Measurements from ENCODE around the gene CD84. TPM values are rescaled to one million over a fixed set of nuclear protein-coding genes. Genes with fewer than 3 reads are reported as not detected.
"Not testable (repeated sequence)": the region's sequence is repeated elsewhere in the genome, so short reads cannot be mapped to it uniquely, and the experiment has no call there.

Gene CD84
- total RNA-seq, 1 experiment from 2014 or later: not detected

DNA sequence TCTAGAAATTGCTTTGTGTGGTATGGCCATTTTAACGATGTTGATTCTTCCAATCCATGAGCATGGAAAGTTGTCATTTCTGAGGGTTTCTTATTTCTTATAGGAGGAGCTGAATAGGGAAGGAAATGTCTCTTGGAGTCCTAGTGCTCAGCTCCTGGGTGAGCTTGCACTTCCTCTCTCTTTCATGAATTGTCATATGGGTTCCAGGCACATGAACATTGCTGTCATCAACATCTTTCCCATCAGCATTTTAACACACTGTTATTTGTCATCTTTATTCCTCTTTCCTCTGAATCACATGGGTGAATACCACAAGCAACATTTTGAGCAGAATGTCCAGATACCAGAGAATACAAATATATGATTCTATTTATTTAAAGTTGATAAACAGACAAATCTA, 79.7 kb downstream of the CD84 start:
- intact Hi-C loops (cut with micrococcal nuclease; ENCODE audit: unreplicated experiment): no loop called here
- no TSS peak for BruUV-seq (replicated peaks)
- TF ChIP-seq, protein P1, sequence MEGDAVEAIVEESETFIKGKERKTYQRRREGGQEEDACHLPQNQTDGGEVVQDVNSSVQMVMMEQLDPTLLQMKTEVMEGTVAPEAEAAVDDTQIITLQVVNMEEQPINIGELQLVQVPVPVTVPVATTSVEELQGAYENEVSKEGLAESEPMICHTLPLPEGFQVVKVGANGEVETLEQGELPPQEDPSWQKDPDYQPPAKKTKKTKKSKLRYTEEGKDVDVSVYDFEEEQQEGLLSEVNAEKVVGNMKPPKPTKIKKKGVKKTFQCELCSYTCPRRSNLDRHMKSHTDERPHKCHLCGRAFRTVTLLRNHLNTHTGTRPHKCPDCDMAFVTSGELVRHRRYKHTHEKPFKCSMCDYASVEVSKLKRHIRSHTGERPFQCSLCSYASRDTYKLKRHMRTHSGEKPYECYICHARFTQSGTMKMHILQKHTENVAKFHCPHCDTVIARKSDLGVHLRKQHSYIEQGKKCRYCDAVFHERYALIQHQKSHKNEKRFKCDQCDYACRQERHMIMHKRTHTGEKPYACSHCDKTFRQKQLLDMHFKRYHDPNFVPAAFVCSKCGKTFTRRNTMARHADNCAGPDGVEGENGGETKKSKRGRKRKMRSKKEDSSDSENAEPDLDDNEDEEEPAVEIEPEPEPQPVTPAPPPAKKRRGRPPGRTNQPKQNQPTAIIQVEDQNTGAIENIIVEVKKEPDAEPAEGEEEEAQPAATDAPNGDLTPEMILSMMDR (IDR thresholded peaks at IDR 0.05; ENCODE audit: insufficient read depth in 1 of 2, low read depth in 1 of 2, low read length in 1 of 2, severe bottlenecking in 1 of 2, unreplicated experiment in 1 of 2): no peak
- Mint-ChIP-seq H3K27me3 (ENCODE audit: insufficient read depth, unreplicated experiment) (peaks cover 11% of the 10 kb centered on the region), H3K4me1 (ENCODE audit: low read depth, unreplicated experiment) (no peaks in the 10 kb centered on the region), H3K36me3 (ENCODE audit: insufficient read depth, unreplicated experiment) (no peaks in the 10 kb centered on the region), H3K27ac (ENCODE audit: unreplicated experiment) (no peak overlapping the region), H3K4me3 (ENCODE audit: unreplicated experiment) (no peak overlapping the region), H3K9me3 (ENCODE audit: unreplicated experiment) (no peaks in the 10 kb centered on the region)
- no peaks in the 10 kb centered on the region for H3K27me3 ChIP-seq (replicated peaks; ENCODE audit: control insufficient read depth, insufficient read depth, low read length)
- no peak for DNase-seq
- ChIA-PET POLR2A (no interaction called here), CTCF (no interaction called here)
- H3K9me3 ChIP-seq: no peaks in the 10 kb centered on the region
- H3K36me3 ChIP-seq (ENCODE audit: control insufficient read depth, insufficient read depth, low read length): no peaks in the 10 kb centered on the region
- no peaks in the 10 kb centered on the region for H3K4me1 ChIP-seq
- no peak overlapping the region for H3K4me3 ChIP-seq (ENCODE audit: low read depth, low read length)

- H3K36me3 Mint-ChIP-seq (ENCODE audit: insufficient read depth, unreplicated experiment); H3K27ac Mint-ChIP-seq (ENCODE audit: unreplicated experiment); BruUV-seq (replicated peaks); H3K4me3 Mint-ChIP-seq (ENCODE audit: unreplicated experiment); DNase-seq; POLR2A ChIA-PET; H3K4me3 ChIP-seq (ENCODE audit: low read depth, low read length); H3K27me3 ChIP-seq (replicated peaks; ENCODE audit: control insufficient read depth, insufficient read depth, low read length); H3K9me3 ChIP-seq; intact Hi-C loops (cut with micrococcal nuclease; ENCODE audit: unreplicated experiment); H3K36me3 ChIP-seq (ENCODE audit: control insufficient read depth, insufficient read depth, low read length); H3K9me3 Mint-ChIP-seq (ENCODE audit: unreplicated experiment); H3K4me1 Mint-ChIP-seq (ENCODE audit: low read depth, unreplicated experiment); H3K4me1 ChIP-seq: not testable (repeated sequence)
- CTCF ChIA-PET: interaction anchor here (0.6 kb wide), 1 partner anchor 492 kb away, joined by 5 read pairs; no protein-coding TSS in a partner anchor
- H3K27me3 Mint-ChIP-seq (ENCODE audit: insufficient read depth, unreplicated experiment): peaks cover 11% of the 10 kb centered on the region
Observed at GRCh38 chr1:160498301-160499065, 80.8 kb downstream of the CD84 start.

GRCh38 chr1:160496334-160496733, 83.0 kb downstream of the CD84 start:
- H3K27me3 ChIP-seq (replicated peaks; ENCODE audit: control insufficient read depth, insufficient read depth, low read length): no peaks in the 10 kb centered on the region
- Mint-ChIP-seq H3K27me3 (ENCODE audit: insufficient read depth, unreplicated experiment) (peaks cover 3% of the 10 kb centered on the region), H3K36me3 (ENCODE audit: insufficient read depth, unreplicated experiment) (no peaks in the 10 kb centered on the region), H3K27ac (ENCODE audit: unreplicated experiment) (no peak overlapping the region), H3K4me3 (ENCODE audit: unreplicated experiment) (no peak overlapping the region), H3K4me1 (ENCODE audit: low read depth, unreplicated experiment) (no peaks in the 10 kb centered on the region), H3K9me3 (ENCODE audit: unreplicated experiment) (no peaks in the 10 kb centered on the region)
- no peaks in the 10 kb centered on the region for H3K4me1 ChIP-seq
- intact Hi-C loops (cut with micrococcal nuclease; ENCODE audit: unreplicated experiment): no loop called here
- no TSS peak for BruUV-seq (replicated peaks)
- H3K4me3 ChIP-seq (ENCODE audit: low read depth, low read length): no peak overlapping the region
- no peak for DNase-seq
- H3K9me3 ChIP-seq: no peaks in the 10 kb centered on the region
- POLR2A ChIA-PET: no interaction called here
- H3K36me3 ChIP-seq (ENCODE audit: control insufficient read depth, insufficient read depth, low read length): no peaks in the 10 kb centered on the region
- CTCF ChIA-PET: no interaction called here
- TF ChIP-seq, protein P1 (IDR thresholded peaks at IDR 0.05; ENCODE audit: insufficient read depth in 1 of 2, low read depth in 1 of 2, low read length in 1 of 2, severe bottlenecking in 1 of 2, unreplicated experiment in 1 of 2): no peak

Measured in Caco-2 (cell line).